Germinal center (tissue), 1 donor: Measurements from ENCODE around the gene CTSO.
"Not testable (repeated sequence)": the region's sequence is repeated elsewhere in the genome, so short reads cannot be mapped to it uniquely, and the experiment has no call there.

Source experiments
- DNase-seq: peaks from one replicate; pipeline ENCODE4 v3.0.0; 2012; ENCODE audit warnings: mixed read lengths, low spot score

The CTSO gene

GRCh38 chr4:155954118-155954685, 536 bp upstream of the CTSO start:
- no peak for DNase-seq

GRCh38 chr4:155952501-155952901, 1.2 kb downstream of the CTSO start:
- no peak for DNase-seq

GRCh38 chr4:155950461-155950860, 3.2 kb downstream of the CTSO start:
- DNase-seq: no peak

- no peak for DNase-seq
Observed at GRCh38 chr4:155948541-155948940, 5.1 kb downstream of the CTSO start.

- no peak for DNase-seq
Observed at GRCh38 chr4:155946486-155946885, 7.2 kb downstream of the CTSO start.

- no peak for DNase-seq
Observed at GRCh38 chr4:155944516-155944915, 9.2 kb downstream of the CTSO start.

- DNase-seq: no peak
Observed at GRCh38 chr4:155943605-155944291, 9.9 kb downstream of the CTSO start.

GRCh38 chr4:155941820-155942219, 11.8 kb downstream of the CTSO start:
- DNase-seq: no peak

GRCh38 chr4:155941085-155941790, 12.4 kb downstream of the CTSO start:
- DNase-seq: no peak

- DNase-seq: no peak
Observed at GRCh38 chr4:155935389-155935986, 18.2 kb downstream of the CTSO start.

- not testable (repeated sequence) for DNase-seq
Observed at GRCh38 chr4:155934634-155935033, 19.0 kb downstream of the CTSO start.

- no peak for DNase-seq
Observed at GRCh38 chr4:155931634-155932033, 22.0 kb downstream of the CTSO start.

- no peak for DNase-seq
Observed at GRCh38 chr4:155930330-155930729, 23.3 kb downstream of the CTSO start.

GRCh38 chr4:155929833-155930232, 23.8 kb downstream of the CTSO start:
- no peak for DNase-seq

GRCh38 chr4:155924637-155925036, 29.0 kb downstream of the CTSO start:
- no peak for DNase-seq

GRCh38 chr4:155921597-155921996, 32.1 kb downstream of the CTSO start:
- no peak for DNase-seq

- DNase-seq: no peak
Observed at GRCh38 chr4:155914782-155915181, 38.9 kb downstream of the CTSO start.

- DNase-seq: no peak
Observed at GRCh38 chr4:155911905-155912304, 41.8 kb downstream of the CTSO start.

- DNase-seq: no peak
Observed at GRCh38 chr4:155909615-155910226, 43.9 kb downstream of the CTSO start.

GRCh38 chr4:155908187-155909139, 45.2 kb downstream of the CTSO start:
- DNase-seq: no peak

GRCh38 chr4:155907556-155907955, 46.1 kb downstream of the CTSO start:
- DNase-seq: no peak
